NCI-H146 treated with DMSO at 0.1 percent for 48 hours (cell line): ENCODE results near the gene CCNT1.
"Not testable (repeated sequence)": the region's sequence is repeated elsewhere in the genome, so short reads cannot be mapped to it uniquely, and the experiment has no call there.

Source experiments
- DNase-seq: peaks from one replicate; lab custom pipeline; 2025; ENCODE audit not compliant: unreplicated experiment; lab: John Stamatoyannopoulos, UW

The CCNT1 gene

DNA sequence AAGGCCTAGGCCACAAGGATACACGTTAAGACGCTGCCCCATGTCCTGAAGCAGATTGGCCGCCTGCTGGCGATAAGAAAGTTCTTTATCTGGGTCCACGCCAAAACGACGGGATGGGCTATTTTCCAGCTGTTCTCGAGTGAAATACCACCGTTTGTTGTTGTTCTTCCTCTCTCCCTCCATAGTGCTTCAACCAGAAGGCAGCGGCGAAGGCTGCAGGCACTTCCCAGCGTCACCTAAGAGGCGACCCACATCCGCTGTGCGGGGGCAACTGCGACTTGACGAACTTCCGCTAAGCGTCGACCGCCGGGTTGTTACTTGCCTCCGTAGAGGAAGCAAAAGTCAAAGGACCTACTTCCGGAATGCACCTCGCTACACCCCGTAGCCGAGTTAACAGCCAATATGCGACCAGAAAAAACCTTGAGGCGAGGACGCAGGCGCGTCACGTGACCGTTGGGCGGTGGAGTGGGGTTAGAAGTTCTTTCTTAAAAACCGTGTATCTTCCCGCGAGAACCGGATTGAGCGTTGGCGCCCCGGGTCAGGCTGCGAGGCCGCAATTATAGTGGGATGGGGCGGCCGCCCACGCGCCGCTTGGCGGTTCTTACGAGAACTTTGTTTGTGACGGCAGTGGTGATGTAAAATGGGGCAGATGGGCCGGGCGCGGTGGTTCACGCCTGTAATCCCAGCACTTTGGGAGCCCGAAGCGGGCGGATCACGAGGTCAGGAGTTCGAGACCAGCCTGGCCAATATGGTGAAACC is at the start of gene CCNT1:
CCNT1 (minus strand) TSS at position 215 of the 759 bp plus-strand sequence; CDS start at position 183, 32 bp downstream.
- peak; percentile 99 for DNase-seq

DNA sequence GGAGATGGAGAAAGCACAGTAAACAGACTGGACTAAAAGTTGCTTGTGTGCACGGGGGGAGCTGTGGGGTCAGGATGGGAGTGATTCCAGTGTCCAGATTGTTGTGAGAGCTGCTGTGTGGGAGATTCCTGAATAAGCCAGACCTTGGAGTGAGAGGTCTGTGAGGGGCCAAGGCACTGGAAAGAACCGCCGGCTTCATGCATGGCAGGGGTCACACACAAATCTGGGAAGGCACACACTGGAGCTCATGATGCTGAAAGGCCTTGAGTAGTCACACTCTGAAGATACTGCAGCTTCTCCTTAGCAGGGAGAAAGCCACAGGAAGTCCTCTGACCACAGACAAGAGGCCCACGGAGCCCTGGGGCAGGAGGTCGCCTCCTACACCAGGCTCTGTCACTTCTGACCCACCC is 49.3 kb upstream of the CCNT1 start:
- DNase-seq = no peak

DNA sequence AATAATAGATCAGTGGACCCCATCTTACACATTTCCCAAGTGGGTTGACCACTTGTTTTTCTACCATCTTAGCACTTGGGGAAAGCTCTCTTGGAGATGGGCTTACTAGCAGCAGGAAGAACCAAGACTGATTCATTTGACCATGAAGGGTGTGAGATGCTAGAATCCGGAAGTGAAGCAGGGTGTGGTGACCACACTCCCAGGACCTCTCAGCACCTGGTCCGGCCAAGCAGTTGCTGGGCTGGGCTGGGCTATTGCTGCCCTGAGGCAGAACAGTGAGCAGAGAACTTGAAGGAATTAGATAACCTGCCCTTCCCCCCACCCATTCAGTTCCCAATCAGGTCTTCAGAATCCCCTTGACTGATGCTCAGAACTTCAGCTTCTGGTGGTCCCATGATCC is 48.0 kb upstream of the CCNT1 start:
- no peak for DNase-seq

DNA sequence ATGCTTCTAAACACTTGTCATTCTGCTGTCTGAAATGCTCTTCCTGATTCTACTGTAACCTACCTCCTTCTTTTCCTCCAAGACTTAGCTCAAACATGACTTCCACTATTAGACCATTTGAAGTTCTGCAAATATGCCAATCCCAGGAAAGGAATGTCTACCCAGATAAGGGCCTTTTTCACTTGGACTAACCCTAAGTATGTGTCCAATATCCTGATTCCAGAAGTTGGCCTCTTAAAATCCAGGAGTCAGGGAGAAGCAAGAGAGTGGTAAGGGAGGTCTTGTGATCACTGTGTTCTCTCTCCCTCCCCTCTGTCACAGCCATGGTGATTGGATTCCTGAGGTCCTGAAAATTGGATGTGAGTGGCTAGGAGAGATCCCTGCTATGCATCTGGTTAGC is 42.2 kb upstream of the CCNT1 start:
- no peak for DNase-seq

DNA sequence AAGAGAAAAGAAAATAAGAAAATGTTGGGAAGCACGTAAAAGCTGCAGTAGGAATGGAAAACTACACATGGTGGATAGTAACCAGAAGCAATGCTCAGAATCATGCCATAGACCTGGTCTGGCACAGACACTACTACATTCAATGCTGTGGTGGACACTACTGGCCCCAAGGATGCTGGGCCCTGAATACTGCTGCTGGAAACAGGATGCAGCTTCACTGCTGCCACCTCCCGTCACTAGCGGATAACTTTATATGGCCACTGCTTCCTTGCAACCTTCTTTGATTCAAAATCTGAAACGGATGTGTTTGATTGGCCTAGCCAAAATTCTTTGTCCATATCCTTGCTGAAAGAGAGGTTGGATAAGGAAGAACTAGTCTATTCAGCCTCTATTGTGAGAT is 41.7 kb upstream of the CCNT1 start:
- no peak for DNase-seq

DNA sequence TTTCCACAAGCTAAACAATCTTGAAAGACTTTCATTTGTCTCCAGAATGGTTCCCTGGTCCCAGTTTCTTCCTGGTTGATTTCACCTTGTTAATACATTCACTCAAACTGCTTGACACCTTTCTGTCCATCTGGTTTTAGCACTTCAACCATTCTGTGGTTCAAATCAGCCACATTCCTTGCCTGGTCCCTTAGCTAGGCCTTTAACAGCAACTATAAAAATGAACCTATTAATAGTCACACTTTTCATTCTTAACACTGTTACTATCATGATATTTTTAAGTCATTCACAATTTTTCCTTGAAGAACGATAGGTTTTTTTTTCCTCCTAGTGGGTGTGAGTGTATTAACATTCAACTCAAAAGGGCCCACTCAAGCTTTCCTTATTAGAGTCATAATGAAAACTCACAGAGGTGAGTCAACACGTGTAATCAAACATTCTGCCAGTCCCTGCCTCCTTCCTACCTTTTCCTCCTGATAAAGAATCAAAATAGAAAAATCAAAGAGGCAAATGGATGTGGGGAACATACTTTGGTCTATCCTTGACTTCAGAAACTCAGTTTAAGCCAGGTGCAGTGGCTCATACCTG is 34.4 kb upstream of the CCNT1 start:
- DNase-seq = no peak

DNA sequence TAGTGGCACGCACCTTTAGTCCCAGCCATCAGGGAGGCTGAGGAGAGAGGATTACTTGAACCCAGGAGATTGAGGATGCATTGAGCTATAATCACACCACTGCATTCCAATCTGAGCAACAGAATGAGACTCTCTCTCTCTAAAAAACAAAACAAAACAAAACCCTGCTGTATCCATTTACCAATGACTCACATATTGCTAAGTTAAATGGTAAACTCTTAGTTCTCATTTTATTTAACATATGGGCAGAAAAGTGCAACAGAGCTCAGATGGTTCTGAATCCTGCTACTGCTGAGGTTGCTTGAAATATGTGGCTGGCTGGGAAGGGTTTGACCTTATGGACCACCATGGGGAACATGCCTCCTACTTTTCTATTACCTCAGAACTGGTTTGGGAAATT is 33.7 kb upstream of the CCNT1 start:
- no peak for DNase-seq

DNA sequence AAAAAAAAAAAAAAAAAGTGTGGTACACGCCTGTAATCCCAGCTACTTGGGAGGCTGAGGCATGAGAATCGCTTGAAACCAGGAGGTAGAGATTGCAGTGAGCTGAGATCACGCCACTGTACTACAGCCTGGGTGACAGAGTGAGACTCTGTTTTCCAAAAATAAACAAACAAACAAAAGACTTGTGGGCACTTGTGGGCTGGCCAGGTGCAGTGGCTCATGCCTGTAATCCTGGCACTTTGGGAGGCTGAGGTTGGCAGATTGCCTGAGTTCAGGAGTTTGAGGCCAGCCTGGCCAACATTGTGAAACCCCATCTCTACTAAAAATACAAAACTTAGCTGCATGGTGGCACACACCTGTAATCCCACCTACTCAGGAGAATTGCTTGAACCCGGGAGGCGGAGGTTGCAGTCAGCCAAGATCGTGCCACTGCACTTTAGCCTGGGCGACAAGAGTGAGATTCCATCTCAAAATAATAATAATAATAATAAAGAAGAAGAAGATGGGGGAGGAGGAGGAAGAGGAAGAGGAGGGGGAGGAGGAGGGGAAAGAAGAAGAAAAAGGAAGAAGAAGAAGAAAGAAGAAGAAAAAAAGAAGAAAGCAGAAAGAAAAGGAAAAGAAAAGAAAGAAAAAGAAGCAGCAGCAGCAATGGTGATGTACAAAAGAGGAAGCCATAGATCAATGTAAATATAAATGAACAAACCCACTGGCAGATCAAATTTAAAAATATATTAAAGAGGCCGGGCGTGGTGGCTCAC is 27.9 kb upstream of the CCNT1 start:
- DNase-seq = no peak

DNA sequence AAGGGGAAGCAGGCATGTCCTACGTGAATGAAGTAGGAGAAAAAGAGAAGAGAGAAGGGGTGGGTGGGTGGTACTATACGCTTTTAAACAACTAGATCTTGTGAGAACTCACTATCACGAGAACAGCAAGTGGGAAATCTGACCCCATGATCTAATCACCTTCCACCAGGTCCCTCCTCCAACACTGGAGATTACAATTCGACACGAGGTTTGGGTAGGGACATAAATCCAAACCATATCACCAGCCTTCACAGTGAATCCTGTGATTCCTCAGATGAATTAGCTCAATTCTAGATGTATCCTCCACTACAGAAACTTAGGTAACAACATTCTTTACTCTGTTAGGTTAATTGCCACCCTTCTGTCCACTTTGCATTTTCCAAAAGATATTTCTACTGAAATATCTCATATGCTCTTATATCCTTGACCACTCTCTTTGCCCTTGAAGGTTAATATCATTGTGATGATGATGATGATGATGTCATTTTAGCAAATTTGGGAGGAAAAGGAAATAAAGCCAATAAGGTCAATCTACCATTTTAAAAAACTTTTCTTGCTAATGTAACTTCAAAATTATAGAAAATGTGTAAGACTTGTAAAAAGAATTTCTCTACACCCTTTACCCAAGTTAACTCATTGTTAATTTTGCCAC is 23.2 kb upstream of the CCNT1 start:
- DNase-seq = no peak

DNA sequence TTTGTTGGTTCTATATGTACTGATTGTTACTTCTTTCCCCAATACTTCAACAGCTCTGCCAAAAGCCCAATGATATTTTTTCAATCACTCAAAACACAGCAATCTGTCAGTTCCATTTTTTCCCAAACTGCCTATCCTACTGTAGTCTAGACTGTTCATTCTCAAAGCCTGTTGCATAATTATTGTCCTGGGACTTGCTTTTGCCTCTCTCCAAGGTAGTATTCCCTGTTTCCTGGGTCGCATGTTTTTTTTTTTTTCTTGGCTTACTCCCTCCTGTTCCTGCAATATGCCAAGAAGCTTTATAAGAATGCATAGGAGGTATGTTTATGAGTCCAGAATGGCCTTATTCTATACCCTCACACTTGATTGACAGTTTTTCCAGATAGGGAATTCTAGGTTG is 19.9 kb upstream of the CCNT1 start:
- DNase-seq = no peak

DNA sequence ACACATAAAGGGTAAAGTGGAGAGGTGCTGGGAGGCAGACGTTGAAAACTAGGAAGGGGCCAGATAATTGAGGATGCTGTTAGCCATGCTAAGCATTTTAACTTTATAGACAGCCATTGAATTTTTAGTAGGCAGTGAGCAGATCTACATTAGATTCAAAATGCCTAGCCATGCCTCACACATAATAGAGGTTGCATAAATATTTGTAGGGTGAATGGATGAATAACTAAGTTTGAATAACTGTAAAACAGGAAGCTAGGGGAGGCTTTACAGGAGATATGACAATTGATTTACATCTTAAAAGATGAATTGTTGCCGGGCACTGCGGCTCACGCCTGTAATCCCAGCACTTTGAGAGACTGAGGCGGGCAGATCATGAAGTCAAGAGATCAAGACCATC is 12.3 kb upstream of the CCNT1 start:
- DNase-seq = no peak

DNA sequence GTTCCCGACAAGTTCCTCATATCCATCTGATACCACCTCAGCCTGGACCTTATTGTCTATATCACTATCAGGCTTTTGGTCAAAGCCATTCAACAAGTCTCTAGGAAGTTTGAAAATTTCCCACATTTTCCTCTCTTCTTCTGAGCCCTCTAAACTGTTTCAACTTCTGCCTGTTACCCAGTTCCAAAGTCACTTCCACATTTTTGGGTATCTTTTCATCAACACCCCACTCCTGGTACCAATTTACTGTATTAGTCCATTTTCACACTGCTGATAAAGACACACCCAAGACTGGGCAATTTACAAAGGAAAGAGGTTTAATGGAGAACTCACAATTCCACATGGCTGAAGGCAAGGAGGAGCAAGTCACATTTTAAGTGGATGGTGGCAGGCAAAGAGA is 4.2 kb upstream of the CCNT1 start:
- DNase-seq = not testable (repeated sequence)

DNA sequence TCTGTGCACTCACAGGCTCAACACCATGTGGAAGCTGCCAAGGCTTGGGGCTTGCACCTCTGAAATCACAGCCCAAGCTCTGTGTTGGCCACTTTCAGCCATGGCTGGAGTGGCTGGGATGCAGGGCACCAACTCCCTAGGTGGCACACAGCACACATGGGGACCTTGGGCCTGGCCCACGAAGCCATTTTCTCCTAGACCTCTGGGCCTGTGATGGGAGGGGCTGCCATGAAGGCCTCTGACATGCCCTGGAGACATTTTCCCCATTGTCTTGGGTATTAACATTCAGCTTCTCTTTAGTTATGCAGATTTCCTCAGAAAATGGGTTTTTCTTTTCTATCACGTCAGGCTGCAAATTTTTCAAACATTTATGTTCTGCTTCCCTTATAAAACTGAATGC is 3.7 kb upstream of the CCNT1 start:
- not testable (repeated sequence) for DNase-seq

DNA sequence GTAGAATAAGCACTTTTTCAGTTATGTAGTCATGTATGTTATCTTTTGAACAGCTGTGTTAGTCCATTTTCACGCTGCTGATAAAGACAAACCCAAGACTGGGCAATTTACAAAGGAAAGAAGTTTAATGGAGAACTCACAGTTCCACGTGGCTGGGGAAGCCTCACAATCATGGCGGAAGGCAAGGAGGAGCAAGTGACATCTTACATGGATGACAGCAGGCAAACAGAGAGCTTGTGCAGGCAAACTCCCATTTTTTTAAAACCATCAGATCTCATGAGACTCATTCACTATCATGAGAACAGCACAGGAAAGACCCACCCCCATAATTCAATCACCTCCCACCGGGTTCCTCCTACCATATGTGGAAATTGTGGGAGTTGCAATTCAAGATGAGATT is 2.5 kb upstream of the CCNT1 start:
- not testable (repeated sequence) for DNase-seq

DNA sequence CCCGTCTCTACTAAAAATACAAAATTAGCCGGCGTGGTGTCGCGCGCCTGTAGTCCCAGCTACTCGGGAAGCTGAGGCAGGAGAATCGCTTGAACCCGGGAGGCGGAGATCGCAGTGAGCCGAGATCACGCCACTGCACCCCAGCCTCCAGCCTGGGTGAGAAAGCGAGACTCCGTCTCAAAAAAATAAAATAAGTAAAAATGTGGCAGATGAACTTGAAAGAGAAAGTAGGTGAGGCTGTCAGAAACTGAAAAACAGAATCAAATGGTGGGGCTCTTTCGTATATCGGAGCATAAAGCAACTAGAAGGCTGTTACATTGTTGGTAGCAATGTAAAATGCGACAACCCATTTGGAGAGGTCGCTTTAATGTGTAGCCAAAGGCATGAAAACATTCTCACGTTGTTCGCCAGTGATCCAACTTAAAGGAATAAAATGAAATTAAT is 767 bp upstream of the CCNT1 start:
- DNase-seq = no peak

DNA sequence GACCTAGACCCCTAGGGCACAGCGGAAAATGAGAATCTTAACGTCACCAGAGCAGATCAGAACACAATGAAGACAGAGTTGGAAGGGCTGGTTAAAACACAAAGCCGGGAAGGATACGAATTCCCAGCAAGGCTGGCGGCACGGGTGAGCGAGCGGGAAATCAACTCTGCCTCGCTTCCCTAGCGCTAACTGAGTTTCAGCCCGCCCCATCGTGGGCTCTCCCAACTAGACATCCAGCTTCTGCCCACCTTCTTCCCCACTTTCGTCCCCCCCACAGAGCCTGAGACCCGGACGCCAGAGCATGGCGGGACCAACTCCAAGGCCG is 377 bp downstream of the CCNT1 start:
- DNase-seq = no peak

DNA sequence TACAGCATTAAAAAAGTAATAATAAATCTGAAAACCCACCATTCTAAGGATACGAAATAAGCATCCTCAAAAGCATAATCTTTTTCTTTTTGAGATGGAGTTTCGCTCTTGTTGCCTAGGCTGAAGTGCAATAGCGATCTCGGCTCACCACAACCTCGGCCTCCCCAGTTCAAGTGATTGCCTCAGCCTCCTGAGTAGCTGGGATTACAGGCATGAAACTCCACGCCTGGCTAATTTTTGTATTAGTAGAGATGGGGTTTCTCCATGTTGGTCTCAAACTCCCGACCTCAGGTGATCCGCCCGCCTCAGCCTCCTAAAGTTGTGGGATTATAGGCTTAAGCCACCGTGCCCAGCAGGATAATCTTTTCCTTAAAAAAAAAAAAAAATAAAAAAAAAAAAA is 4.3 kb downstream of the CCNT1 start:
- DNase-seq = no peak

DNA sequence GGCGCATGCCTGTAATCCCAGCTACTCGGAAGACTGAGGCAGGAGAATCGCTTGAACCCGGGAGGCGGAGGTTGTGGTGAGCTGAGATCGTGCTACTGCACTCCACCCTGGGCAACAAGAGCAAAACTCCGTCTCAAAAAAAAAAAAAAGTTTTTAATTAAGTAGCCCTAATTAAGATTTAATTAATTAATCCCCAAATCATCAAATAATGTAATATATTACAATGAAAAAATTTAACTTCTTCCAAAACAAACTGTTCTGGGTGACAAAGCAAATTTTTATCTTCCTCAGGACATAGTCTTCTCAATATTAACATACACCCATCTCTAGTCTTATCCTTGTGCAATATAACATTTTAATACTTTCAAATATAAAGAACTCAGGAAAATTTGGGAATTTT is 17.7 kb downstream of the CCNT1 start:
- DNase-seq = not testable (repeated sequence)

DNA sequence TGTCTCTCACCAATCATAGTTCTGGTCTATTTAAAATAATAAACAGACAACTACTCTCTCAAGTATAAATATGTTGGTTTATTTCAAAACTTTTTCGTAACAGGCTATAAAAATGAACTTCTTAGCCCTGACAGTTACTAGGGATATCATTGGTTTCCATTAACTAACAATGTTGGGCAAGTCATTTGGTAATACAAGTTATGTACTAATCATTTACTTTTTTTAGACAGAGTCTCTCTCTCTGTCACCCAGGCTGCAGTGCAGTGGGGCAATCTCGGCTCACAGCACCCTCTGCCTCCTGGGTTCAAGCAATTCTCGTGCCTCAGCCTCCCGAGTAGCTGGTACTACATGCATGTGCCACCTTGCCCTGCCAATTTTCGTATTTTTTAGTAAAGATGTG is 19.9 kb downstream of the CCNT1 start:
- no peak for DNase-seq

DNA sequence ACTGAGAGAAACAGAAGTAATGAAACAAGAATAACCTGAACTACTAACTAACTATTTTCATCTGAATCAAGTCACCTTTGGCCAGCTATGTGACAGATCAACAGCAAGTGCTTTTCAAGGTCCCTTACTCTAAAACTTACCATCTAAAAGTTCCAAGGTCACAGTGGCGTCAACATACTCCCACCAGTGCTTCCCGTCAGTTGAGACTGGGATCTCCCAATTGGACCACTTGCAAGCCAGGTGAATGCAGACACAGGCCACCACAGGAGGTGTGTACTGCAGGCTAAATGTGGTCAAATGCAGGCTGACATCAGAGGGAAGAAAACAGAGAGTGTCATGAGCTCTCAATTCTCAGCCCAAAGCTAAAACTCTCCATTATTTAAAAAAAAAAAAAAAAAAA is 20.6 kb downstream of the CCNT1 start:
- no peak for DNase-seq

DNA sequence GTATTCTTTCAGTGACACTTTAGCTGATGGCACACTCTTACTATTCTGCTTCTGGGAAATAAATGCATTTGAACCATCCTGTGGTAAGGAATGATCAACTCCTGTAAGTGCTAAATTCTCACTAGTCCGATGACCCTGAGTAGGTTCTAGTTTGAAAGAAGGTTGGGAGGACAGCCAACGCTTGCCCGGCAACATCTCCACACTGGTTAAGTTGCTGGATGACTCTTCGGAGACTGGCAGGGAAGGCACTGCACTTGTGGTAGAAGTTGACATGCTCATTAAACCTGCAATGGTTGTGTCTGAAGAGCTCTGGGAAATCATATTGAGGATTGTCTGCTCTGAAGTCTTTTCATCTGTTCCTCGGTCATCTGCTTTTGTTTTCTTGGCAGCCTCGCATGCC is 22.5 kb downstream of the CCNT1 start:
- DNase-seq = no peak

DNA sequence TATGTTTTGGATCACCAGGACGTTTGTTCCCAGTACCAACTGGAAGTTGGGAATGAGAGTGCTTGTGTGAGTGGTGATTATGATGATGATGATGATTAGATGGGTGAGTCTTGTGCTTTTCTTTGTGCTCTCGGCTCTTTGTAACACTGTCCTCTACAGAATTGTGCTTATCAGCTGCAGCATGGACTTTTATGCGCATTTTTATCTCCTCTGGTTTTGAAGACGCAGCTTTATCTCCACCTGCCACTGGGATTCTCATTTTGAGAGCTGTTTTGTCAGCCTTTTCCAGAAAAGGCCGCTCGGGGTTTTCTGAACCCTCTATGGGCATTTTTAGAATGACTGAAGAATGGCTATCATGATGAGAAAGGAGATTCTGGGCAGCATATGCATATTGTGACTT is 22.9 kb downstream of the CCNT1 start:
- DNase-seq = no peak
